ENCODE measurements around the gene YIF1A.

- TF ChIP-seq FOXA1 (IDR thresholded peaks at IDR 0.05) (no peak), REST (IDR thresholded peaks at IDR 0.05) (no peak), CTCF (IDR thresholded peaks at IDR 0.05; ENCODE audit: low read depth, low read length, missing input control) (no peak), HNF4A (conservative IDR thresholded peaks at IDR 0.05) (no peak), GABPA (IDR thresholded peaks at IDR 0.05 in 1 of 2, conservative IDR thresholded peaks at IDR 0.05 in 1 of 2) (no peak), TAF1 (conservative IDR thresholded peaks at IDR 0.05) (no peak), ZBTB33 (IDR thresholded peaks at IDR 0.05) (no peak)
These were observed 21.4 kb upstream of the YIF1A start for GRCh38 chr11:66310324-66310723.
